Measurements from ENCODE around the gene ZBTB40. TPM values are rescaled to one million over a fixed set of nuclear protein-coding genes. Genes with fewer than 3 reads are reported as not detected.

ZBTB40 gene
- total RNA-seq, 1 experiment from 2014 or later = 16.3 TPM

GRCh38 chr1:22516906-22517571 is 65.4 kb downstream of the ZBTB40 start:
- H3K79me2 ChIP-seq (ENCODE audit: insufficient read depth, low read length) = no peaks in the 10 kb centered on the region
- Mint-ChIP-seq H3K36me3 (ENCODE audit: insufficient read depth in 1 of 3, low read depth in 3 of 3) (peaks cover 18 to 85% (median 34%) of the 10 kb centered on the region in 3 experiments; a peak in 6 of 7 replicates), H3K4me1 (no peaks in the 10 kb centered on the region), H3K27ac (no peak overlapping the region), H3K4me3 (no peak overlapping the region), H3K9me3 (no peaks in the 10 kb centered on the region), H3K27me3 (ENCODE audit: low read depth) (no peaks in the 10 kb centered on the region)
- no peaks in the 10 kb centered on the region for H3K27me3 ChIP-seq (ENCODE audit: insufficient read depth, low read length)
- no peak for DNase-seq
- no peaks in the 10 kb centered on the region for H3K79me1 ChIP-seq (ENCODE audit: insufficient read depth, low read depth, low read length, poor library complexity, severe bottlenecking)
- no peak overlapping the region for H3K9ac ChIP-seq (ENCODE audit: extremely low read depth, insufficient read length, low read length)
- H3K14ac ChIP-seq (ENCODE audit: insufficient read depth, low read length) = no peak overlapping the region; the same call in 1 of the 2 replicates
- no peak overlapping the region for H4K8ac ChIP-seq (replicated peaks; ENCODE audit: insufficient read length, low read depth, low read length)
- no peak overlapping the region for H4K5ac ChIP-seq (ENCODE audit: insufficient read length, low read depth, low read length)
- H3K4me2 ChIP-seq (ENCODE audit: insufficient read depth, insufficient read length, low read length) = no peak overlapping the region
- no peak overlapping the region for H3K23ac ChIP-seq (ENCODE audit: insufficient read length, low read depth, low read length)
- no peak overlapping the region for H3K27ac ChIP-seq (ENCODE audit: insufficient read length, low read depth, low read length)
- no peak for TF ChIP-seq CTCF (conservative IDR thresholded peaks at IDR 0.05)
- WGBS (ENCODE audit: extremely low coverage, insufficient read length, low lambda C conversion rate) = no CpG with 5 or more reads among the region's 16 CpGs
- no peak overlapping the region for H3K4ac ChIP-seq (ENCODE audit: low read depth, low read length)
- no peaks in the 10 kb centered on the region for H3K4me1 ChIP-seq (ENCODE audit: insufficient read depth, low read length)
- no peak overlapping the region for H2BK20ac ChIP-seq (ENCODE audit: low read depth, low read length, poor library complexity, severe bottlenecking)
- H3K9me3 ChIP-seq (ENCODE audit: control insufficient read depth, low read depth, low read length) = no peaks in the 10 kb centered on the region
- H2AK5ac ChIP-seq (ENCODE audit: insufficient read length, low read length) = no peak overlapping the region
- no peak overlapping the region for H2AFZ ChIP-seq (ENCODE audit: low read length)
- no peak overlapping the region for H4K91ac ChIP-seq (ENCODE audit: insufficient read length, low read depth, low read length)
- H3T11ph ChIP-seq (ENCODE audit: low read length) = no peak overlapping the region
- no peak overlapping the region for H3K18ac ChIP-seq (ENCODE audit: insufficient read length, low read depth, low read length)
- no peaks in the 10 kb centered on the region for H3K23me2 ChIP-seq (ENCODE audit: insufficient read length, low read depth, low read length, poor library complexity, severe bottlenecking)
- H2BK5ac ChIP-seq (ENCODE audit: insufficient read length, low read length) = no peak overlapping the region
- no peak overlapping the region for H3K56ac ChIP-seq (ENCODE audit: insufficient read length, low read depth, low read length)
- no peaks in the 10 kb centered on the region for H4K20me1 ChIP-seq (ENCODE audit: control insufficient read depth, insufficient read depth, insufficient read length)
- no peak overlapping the region for H2BK15ac ChIP-seq (ENCODE audit: low read depth, low read length)
- H2BK120ac ChIP-seq (ENCODE audit: low read depth, low read length, poor library complexity, severe bottlenecking) = no peak overlapping the region
- H2BK12ac ChIP-seq (ENCODE audit: insufficient read length, low read depth, low read length) = no peak overlapping the region
